GM12878 (cell line): Measurements from ENCODE around the gene TSEN34. TPM values are rescaled to one million over a fixed set of nuclear protein-coding genes. Genes with fewer than 3 reads are reported as not detected.

ENCODE experiments used
- ATAC-seq: fragments of 200-7000 bp; cut with Tn5 transposase; 3 replicates; pipeline ENCODE4 v1.9.1; 2020; ENCODE audit warnings: mild to moderate bottlenecking, moderate library complexity
- BruUV-seq: library from RNA; stranded (reverse); fragments of 400-500 nt; replicated peaks from 2 replicates; lab custom pipeline; 2021; lab: Mats Ljungman, UMichigan
- CTCF ChIA-PET: fragments of 300-600 bp; sonication (Branson Sonifier 250); formaldehyde crosslinking; extraction: SDS; loops from one replicate; lab custom pipeline; 2021; ENCODE audit warnings: inconsistent platforms; lab: Yijun Ruan, JAX
- POLR2A ChIA-PET: fragments of 350-600 bp; formaldehyde crosslinking; extraction: SDS; loops from one replicate; lab custom pipeline; 2021; ENCODE audit warnings: inconsistent platforms; lab: Charles Lee
- RAD21 ChIA-PET: fragments of 300-600 bp; sonication (Branson Sonifier 250); formaldehyde crosslinking; loops from one replicate; lab custom pipeline; 2023; ENCODE audit warnings: antibody characterized with exemption; ENCODE audit not compliant: unreplicated experiment; lab: Charles Lee
- SMC1A ChIA-PET: fragments of 300-600 bp; sonication (Branson Sonifier 250); formaldehyde crosslinking; loops from one replicate; lab custom pipeline; 2023; ENCODE audit not compliant: unreplicated experiment, uncharacterized antibody; lab: Charles Lee
- DNase-seq: peaks from one replicate; pipeline ENCODE4 v3.0.0-alpha.2; 2011; ENCODE audit warnings: low read depth, low spot score
- FAIRE-seq: peaks from 3 replicates; lab custom pipeline; 2011; peaks lifted over from hg19 to GRCh38; lab: Jason Lieb, UNC
- H2AFZ ChIP-seq: 2 replicates; pipeline ENCODE4 v1.6.0; 2011; ENCODE audit warnings: low read depth, low read length, control low read depth; ENCODE audit not compliant: control insufficient read depth
- H3K27ac ChIP-seq: 2 replicates; pipeline ENCODE4 v1.5.1; 2011; ENCODE audit warnings: control low read depth; ENCODE audit not compliant: control insufficient read depth, insufficient read depth
- H3K27me3 ChIP-seq, 2 experiments: replicated peaks in 1 of 2; 2 replicates each; pipeline versions ENCODE4 v1.6.0 to v1.6.1; 2011; ENCODE audit warnings: low read length in 1 of 2; ENCODE audit not compliant: control insufficient read depth in 2 of 2, insufficient read depth in 2 of 2
- H3K36me3 ChIP-seq, 2 experiments: 2 replicates each; pipeline ENCODE4 v1.5.1; 2011; ENCODE audit warnings: low read length in 1 of 2; ENCODE audit not compliant: control insufficient read depth in 2 of 2, insufficient read depth in 2 of 2
- H3K4me1 ChIP-seq: 2 replicates; pipeline ENCODE4 v1.6.1; 2011; ENCODE audit warnings: mild to moderate bottlenecking, low read length, moderate library complexity, mixed read lengths; ENCODE audit not compliant: control insufficient read depth, insufficient read depth
- H3K4me2 ChIP-seq: 2 replicates; pipeline ENCODE4 v1.6.0; 2011; ENCODE audit warnings: control low read depth; ENCODE audit not compliant: control insufficient read depth, insufficient read depth
- H3K4me3 ChIP-seq: fragments of 200-600 bp; sonication (generic); 2 replicates; pipeline ENCODE4 v1.5.1; 2016
- H3K79me2 ChIP-seq: 2 replicates; pipeline ENCODE4 v1.6.0; 2011; ENCODE audit warnings: low read length; ENCODE audit not compliant: control insufficient read depth, insufficient read depth
- H3K9ac ChIP-seq: 2 replicates; pipeline ENCODE4 v1.8.0; 2011; ENCODE audit warnings: low read length, control low read depth, mixed read lengths; ENCODE audit not compliant: control insufficient read depth, insufficient read depth
- H3K9me3 ChIP-seq: replicated peaks from 3 replicates; pipeline ENCODE4 v1.5.1; 2011; ENCODE audit warnings: mild to moderate bottlenecking, low read length; ENCODE audit not compliant: control insufficient read depth, insufficient read depth
- H4K20me1 ChIP-seq: 2 replicates; pipeline ENCODE4 v1.6.0; 2011; ENCODE audit not compliant: control insufficient read depth, insufficient read depth
- ATF2 ChIP-seq: IDR thresholded peaks from 2 replicates; pipeline ENCODE4 v1.6.1; 2012; ENCODE audit warnings: low read length, inconsistent platforms
- BCL3 ChIP-seq: IDR thresholded peaks from 2 replicates; pipeline ENCODE4 v1.6.1; 2011; ENCODE audit warnings: borderline replicate concordance, low read depth, mild to moderate bottlenecking, moderate library complexity, low read length; ENCODE audit not compliant: insufficient read depth, poor library complexity, severe bottlenecking
- CHD1 ChIP-seq: IDR thresholded peaks from 2 replicates; pipeline ENCODE4 v1.6.1; 2012; ENCODE audit warnings: low read depth, low read length, improper control_type of control experiment
- ETV6 ChIP-seq, 2 experiments: fragments of 450-650 bp in 1 of 2; IDR thresholded peaks in 1 of 2; conservative IDR thresholded peaks in 1 of 2; 2 replicates each; pipeline ENCODE4 v1.6.1; 2014; ENCODE audit warnings: antibody characterized with exemption in 1 of 2, borderline replicate concordance in 1 of 2, low read depth in 1 of 2, mild to moderate bottlenecking in 1 of 2, moderate library complexity in 1 of 2
- NFYB ChIP-seq: IDR thresholded peaks from 2 replicates; pipeline ENCODE4 v1.6.1; 2011; ENCODE audit warnings: low read depth, mild to moderate bottlenecking, low read length, improper control_type of control experiment, moderate library complexity; ENCODE audit not compliant: insufficient read depth
- ZNF687 ChIP-seq: fragments of 450-650 bp; IDR thresholded peaks from 2 replicates; pipeline ENCODE4 v1.6.1; 2017; ENCODE audit warnings: mild to moderate bottlenecking, moderate library complexity
- WGBS: methylation state at CpG from one replicate; pipeline ENCODE4 v1.1.6; 2016; ENCODE audit warnings: low lambda C conversion rate; ENCODE audit not compliant: insufficient replicate concordance, insufficient coverage; ENCODE audit errors: missing lambda C conversion rate; 5-methylcytosine and 5-hydroxymethylcytosine counted together
- in situ Hi-C: fragments of 300-500 bp; cut with MboI; formaldehyde crosslinking; loops from 9 replicates; pipeline ENCODE4 v1.14.3; 2018; ENCODE audit warnings: mixed read lengths
- intact Hi-C: fragments of 100-400 bp; cut with micrococcal nuclease; formaldehyde crosslinking; loops from one replicate; pipeline ENCODE4 v1.14.2; 2022; ENCODE audit not compliant: unreplicated experiment
- polyA plus RNA-seq, 11 experiments: library from polyadenylated mRNA; depleted of rRNA in 4 of 11; unstranded in 6 of 11; stranded (reverse) in 5 of 11; fragments of >200 nt; fragmentation: Nextera tagmentation in 4 of 11; fragmentation: Illumina TruSeq in 1 of 11; extraction: Ambion mirVana in 4 of 11; extraction: Trizol in 1 of 11; gene quantifications; 1 replicate in 1 of 11; 2 replicates in 10 of 11; pipeline versions ENCODE4 v1.2.1 to v1.2.3, GENCODE V29; 2011 to 2016; ENCODE audit warnings: inconsistent platforms in 2 of 11, missing spikeins in 2 of 11, low read depth in 1 of 11
- total RNA-seq, 4 experiments: library from RNA; depleted of rRNA in 3 of 4; stranded (reverse); fragments of >200 nt in 3 of 4; fragmentation: Illumina TruSeq in 1 of 4; extraction: Trizol in 1 of 4; gene quantifications; 2 replicates each; pipeline versions ENCODE4 v1.2.1 to v1.2.3, GENCODE V29; 2013 to 2021

The TSEN34 gene
- total and polyA plus RNA-seq, 10 of the 15 experiments (the other 5 are each of a cell fraction or from before 2014, with no cell fraction given) = 1.0 to 35.9 (median 16.8) TPM

GRCh38 chr19:54218259-54218658, 27.2 kb downstream of the TSEN34 start:
- FAIRE-seq (no peak), ATAC-seq (no peak), DNase-seq (no peak)
- intact Hi-C loops (no loop called here), in situ Hi-C loops (no loop called here)
- Histone ChIP-seq H3K9me3 (no peaks in the 10 kb centered on the region), H3K36me3 (no peaks in the 10 kb centered on the region), H3K27ac (no peak overlapping the region), H4K20me1 (no peaks in the 10 kb centered on the region), H3K4me1 (no peaks in the 10 kb centered on the region), H3K4me2 (no peak overlapping the region), H3K79me2 (no peaks in the 10 kb centered on the region), H3K4me3 (no peak overlapping the region), H3K27me3 (no peaks in the 10 kb centered on the region), H2AFZ (no peak overlapping the region), H3K9ac (no peak overlapping the region)
- ChIA-PET SMC1A (no interaction called here), CTCF (no interaction called here), POLR2A (no interaction called here), RAD21 (no interaction called here)
- WGBS = 45% methylated on average over 5 of the region's 8 CpGs
- BruUV-seq = no TSS peak
- TF ChIP-seq CHD1 (no peak), ETV6 (conservative IDR thresholded peaks at IDR 0.05 in 1 of 2, IDR thresholded peaks at IDR 0.05 in 1 of 2; ENCODE audit: borderline replicate concordance in 1 of 2, low read depth in 1 of 2) (no peak), NFYB (no peak), ZNF687 (no peak), ATF2 (no peak), BCL3 (no peak)
